Smooth muscle cell (in vitro differentiated cells): ENCODE data around the gene SEPTIN8. TPM values are rescaled to one million over a fixed set of nuclear protein-coding genes. Genes with fewer than 3 reads are reported as not detected.

ENCODE experiments used
- DNase-seq: peaks from one replicate; lab custom pipeline; 2025; ENCODE audit not compliant: unreplicated experiment; lab: John Stamatoyannopoulos, UW
- H2AFZ ChIP-seq: fragments of 200-600 bp; sonication (generic); 2 replicates; pipeline ENCODE4 v1.6.0; 2016; ENCODE audit warnings: antibody characterized with exemption, low read depth, mild to moderate bottlenecking
- H3F3A ChIP-seq: fragments of 200-600 bp; sonication (generic); 2 replicates; pipeline ENCODE4 v1.6.0; 2017; ENCODE audit warnings: antibody characterized with exemption, low read depth
- H3K27ac ChIP-seq: fragments of 200-600 bp; sonication (generic); 2 replicates; pipeline ENCODE4 v1.5.1; 2016; ENCODE audit warnings: low read depth, mild to moderate bottlenecking
- H3K27me3 ChIP-seq: fragments of 200-600 bp; sonication (generic); 2 replicates; pipeline ENCODE4 v1.6.1; 2016; ENCODE audit warnings: low read depth, mild to moderate bottlenecking
- H3K36me3 ChIP-seq: fragments of 200-600 bp; sonication (generic); 2 replicates; pipeline ENCODE4 v1.5.1; 2016; ENCODE audit warnings: low read depth
- H3K4me1 ChIP-seq: fragments of 200-600 bp; sonication (generic); 2 replicates; pipeline ENCODE4 v1.5.1; 2016; ENCODE audit warnings: low read depth
- H3K4me2 ChIP-seq: fragments of 200-600 bp; sonication (generic); 2 replicates; pipeline ENCODE4 v1.6.0; 2016; ENCODE audit warnings: mild to moderate bottlenecking
- H3K4me3 ChIP-seq: fragments of 200-600 bp; sonication (generic); 2 replicates; pipeline ENCODE4 v1.5.1; 2016; ENCODE audit warnings: mild to moderate bottlenecking
- H3K79me2 ChIP-seq: fragments of 200-600 bp; sonication (generic); 2 replicates; pipeline ENCODE4 v1.6.0; 2016; ENCODE audit warnings: low read depth, mild to moderate bottlenecking
- H3K9ac ChIP-seq: fragments of 200-600 bp; sonication (generic); 2 replicates; pipeline ENCODE4 v1.6.0; 2016; ENCODE audit warnings: low read depth
- H3K9me3 ChIP-seq: fragments of 200-600 bp; sonication (generic); replicated peaks from 2 replicates; pipeline ENCODE4 v1.5.1; 2016; ENCODE audit warnings: low read depth
- H4K20me1 ChIP-seq: fragments of 200-600 bp; sonication (generic); 2 replicates; pipeline ENCODE4 v1.6.0; 2016; ENCODE audit warnings: low read depth
- CTCF ChIP-seq: fragments of 200-600 bp; sonication (generic); IDR thresholded peaks from 2 replicates; pipeline ENCODE4 v1.5.1; 2017; ENCODE audit warnings: borderline replicate concordance, mild to moderate bottlenecking, antibody characterized with exemption; ENCODE audit not compliant: insufficient read depth, poor library complexity, severe bottlenecking
- WGBS: methylation state at CpG from one replicate; pipeline ENCODE4 v1.1.7; 2016; ENCODE audit warnings: low lambda C conversion rate; 5-methylcytosine and 5-hydroxymethylcytosine counted together
- polyA plus RNA-seq: library from polyadenylated mRNA; unstranded; fragments of >200 nt; fragmentation: Nextera tagmentation; extraction: Ambion mirVana; gene quantifications from 2 replicates; pipeline ENCODE4 v1.2.1, GENCODE V29; 2016
- total RNA-seq: library from RNA; depleted of rRNA; stranded (reverse); fragments of >200 nt; gene quantifications from 2 replicates; pipeline ENCODE4 v1.2.3, GENCODE V29; 2014

The SEPTIN8 gene
- total and polyA plus RNA-seq, 2 experiments from 2014 or later = 26.3 to 68.1 TPM

- H3K4me2 ChIP-seq = no peak overlapping the region
- H3K27ac ChIP-seq = no peak overlapping the region
- H3K9ac ChIP-seq = no peak overlapping the region
- no peaks in the 10 kb centered on the region for H3K9me3 ChIP-seq
- H3K4me3 ChIP-seq = no peak overlapping the region
- DNase-seq = no peak
- peaks cover 3% of the 10 kb centered on the region for H3K4me1 ChIP-seq
- no peak for TF ChIP-seq CTCF
- peaks cover 43% of the 10 kb centered on the region for H3K27me3 ChIP-seq
- H2AFZ ChIP-seq = no peak overlapping the region
- H3K36me3 ChIP-seq = no peaks in the 10 kb centered on the region
- H3F3A ChIP-seq = no peaks in the 10 kb centered on the region
- 85% methylated on average over 2 of the region's 2 CpGs for WGBS
- H4K20me1 ChIP-seq = no peaks in the 10 kb centered on the region
- no peaks in the 10 kb centered on the region for H3K79me2 ChIP-seq
These were observed 39.0 kb upstream of the SEPTIN8 start for GRCh38 chr5:132816083-132816482.

GRCh38 chr5:132815454-132815853 lies 38.4 kb upstream of the SEPTIN8 start:
- no peak overlapping the region for H2AFZ ChIP-seq
- no peaks in the 10 kb centered on the region for H3K9me3 ChIP-seq
- H3F3A ChIP-seq = no peaks in the 10 kb centered on the region
- H3K36me3 ChIP-seq = no peaks in the 10 kb centered on the region
- WGBS = 83% methylated on average over 1 of the region's 1 CpG
- H3K4me2 ChIP-seq = no peak overlapping the region
- no peaks in the 10 kb centered on the region for H4K20me1 ChIP-seq
- H3K4me1 ChIP-seq = peaks cover 3% of the 10 kb centered on the region
- no peak overlapping the region for H3K9ac ChIP-seq
- H3K4me3 ChIP-seq = no peak overlapping the region
- no peaks in the 10 kb centered on the region for H3K79me2 ChIP-seq
- H3K27ac ChIP-seq = no peak overlapping the region
- no peak for DNase-seq
- TF ChIP-seq CTCF = no peak
- H3K27me3 ChIP-seq = peaks cover 45% of the 10 kb centered on the region

DNA sequence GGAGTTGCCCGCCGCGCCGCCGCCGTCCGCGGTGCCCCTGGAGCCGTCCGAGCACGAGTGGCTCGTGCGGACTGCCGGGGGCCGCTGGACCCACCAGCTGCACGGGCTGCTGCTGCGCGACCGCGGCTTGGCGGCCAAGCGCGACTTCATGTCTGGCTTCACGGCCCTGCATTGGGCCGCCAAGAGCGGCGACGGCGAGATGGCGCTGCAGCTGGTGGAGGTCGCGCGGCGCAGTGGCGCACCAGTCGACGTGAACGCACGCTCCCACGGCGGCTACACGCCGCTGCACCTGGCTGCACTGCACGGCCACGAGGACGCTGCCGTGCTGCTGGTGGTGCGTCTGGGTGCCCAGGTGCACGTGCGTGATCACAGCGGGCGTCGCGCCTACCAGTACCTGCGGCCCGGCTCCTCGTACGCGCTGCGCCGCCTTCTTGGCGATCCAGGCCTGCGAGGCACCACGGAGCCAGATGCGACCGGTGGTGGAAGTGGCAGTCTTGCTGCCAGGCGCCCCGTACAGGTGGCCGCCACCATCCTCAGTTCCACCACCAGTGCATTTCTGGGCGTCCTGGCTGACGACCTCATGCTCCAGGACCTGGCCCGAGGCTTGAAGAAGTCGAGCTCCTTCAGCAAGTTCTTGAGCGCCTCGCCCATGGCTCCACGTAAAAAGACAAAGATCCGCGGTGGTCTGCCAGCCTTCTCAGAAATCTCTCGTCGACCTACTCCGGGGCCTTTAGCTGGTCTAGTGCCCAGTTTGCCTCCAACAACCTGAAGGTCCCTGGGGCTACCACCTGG lies 37.7 kb upstream of the SEPTIN8 start:
- Histone ChIP-seq H3K9me3 (no peaks in the 10 kb centered on the region), H3K4me1 (peaks cover 3% of the 10 kb centered on the region), H3K36me3 (no peaks in the 10 kb centered on the region), H3K4me3 (peak overlapping the region; percentile 50), H3K9ac (no peak overlapping the region), H3F3A (no peaks in the 10 kb centered on the region), H3K27ac (no peak overlapping the region), H2AFZ (peak overlapping the region; percentile 62), H3K79me2 (no peaks in the 10 kb centered on the region), H3K4me2 (peak overlapping the region; percentile 84), H3K27me3 (peaks cover 45% of the 10 kb centered on the region), H4K20me1 (no peaks in the 10 kb centered on the region)
- TF ChIP-seq CTCF = no peak
- 52% methylated on average over 74 of the region's 81 CpGs for whole genome bisulfite sequencing
- no peak for DNase-seq
